GM12801 (cell line): ENCODE results near the gene BTF3L4.

Experiments used
- CTCF ChIP-seq: IDR thresholded peaks from one replicate; pipeline ENCODE4 v1.5.1; 2011; ENCODE audit warnings: control low read depth; ENCODE audit not compliant: insufficient read length; ENCODE audit errors: extremely low read depth

Gene BTF3L4

GRCh38 chr1:52045236-52045635 lies 10.9 kb upstream of the BTF3L4 start:
- TF ChIP-seq CTCF = no peak

GRCh38 chr1:52053862-52054261 lies 2.2 kb upstream of the BTF3L4 start:
- no peak for TF ChIP-seq CTCF

GRCh38 chr1:52054496-52055065 lies 1.5 kb upstream of the BTF3L4 start:
- TF ChIP-seq CTCF = no peak

GRCh38 chr1:52055066-52055865 lies 829 bp upstream of the BTF3L4 start, which contains the start of gene TXNDC12:
TXNDC12 (minus strand) TSS chr1:52055191; CDS start chr1:52055096, 95 bp downstream.
- no peak for TF ChIP-seq CTCF

- TF ChIP-seq CTCF = no peak
Observed at GRCh38 chr1:52055866-52056162, 281 bp upstream of the BTF3L4 start.

GRCh38 chr1:52056937-52057231 lies 789 bp downstream of the BTF3L4 start:
- no peak for TF ChIP-seq CTCF

- no peak for TF ChIP-seq CTCF
Observed at GRCh38 chr1:52057255-52057654, 1.2 kb downstream of the BTF3L4 start.
